ENCODE data around the gene MISP3.
"Not testable (repeated sequence)": the region's sequence is repeated elsewhere in the genome, so short reads cannot be mapped to it uniquely, and the experiment has no call there.

MISP3 gene

GRCh38 chr19:14072535-14073260, at the start of gene MISP3:
MISP3 (plus strand) TSS chr19:14072786; CDS start chr19:14073310, 524 bp downstream.
- peak; percentile 58 for DNase-seq

- peak; percentile 89 for DNase-seq
These were observed 49.0 kb upstream of the MISP3 start for GRCh38 chr19:14023404-14024235.

DNA sequence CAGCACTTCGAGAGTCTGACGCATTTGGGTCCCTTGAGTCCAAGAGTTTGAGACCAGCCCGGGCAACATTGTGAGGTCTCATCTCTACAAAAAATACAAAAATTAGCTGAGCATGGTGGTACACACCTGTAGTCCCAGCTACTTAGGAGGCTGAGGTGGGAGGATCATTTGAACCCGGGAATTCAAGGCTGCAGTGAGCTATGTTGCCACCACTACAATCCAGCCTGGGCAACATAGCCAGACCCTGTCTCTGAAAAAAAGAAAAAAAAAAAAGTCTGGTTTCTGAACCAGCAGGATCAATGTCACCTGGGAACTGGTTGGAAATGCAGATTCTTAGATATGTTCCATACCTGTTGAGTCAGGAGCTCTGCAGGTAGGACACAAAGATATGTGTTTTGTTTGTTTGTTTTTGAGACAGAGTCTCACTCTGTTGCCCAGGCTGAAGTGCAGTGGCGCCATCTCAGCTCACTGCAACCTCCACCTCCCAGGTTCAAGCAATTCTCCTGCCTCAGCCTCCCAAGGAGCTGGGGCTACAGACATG, 45.9 kb upstream of the MISP3 start:
- DNase-seq, result not testable (repeated sequence)

DNA sequence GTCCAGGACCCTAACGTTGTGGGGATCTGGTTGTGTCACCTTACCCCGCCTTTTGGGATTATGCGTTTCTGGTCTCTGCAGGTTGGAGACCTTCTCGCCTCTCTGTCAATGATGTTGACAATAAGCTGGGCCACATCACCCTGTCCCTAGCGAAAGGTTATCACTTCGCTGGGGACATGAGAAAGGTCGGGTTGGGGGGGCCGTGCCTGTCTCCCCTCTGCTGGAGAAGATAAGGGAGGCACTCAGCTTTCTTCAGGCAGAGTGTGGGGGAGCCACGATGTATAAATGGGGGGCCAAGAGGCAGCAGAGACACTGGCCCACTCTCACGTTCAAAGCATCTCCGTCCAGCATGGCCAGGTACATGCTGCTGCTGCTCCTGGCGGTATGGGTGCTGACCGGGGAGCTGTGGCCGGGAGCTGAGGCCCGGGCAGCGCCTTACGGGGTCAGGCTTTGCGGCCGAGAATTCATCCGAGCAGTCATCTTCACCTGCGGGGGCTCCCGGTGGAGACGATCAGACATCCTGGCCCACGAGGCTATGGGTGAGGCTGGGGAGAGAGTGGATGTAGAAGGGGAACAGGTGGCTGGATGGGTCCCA, 44.6 kb upstream of the MISP3 start, which contains the start of gene RLN3:
RLN3 (plus strand) TSS at position 293 of the 595 bp plus-strand sequence; CDS start at position 350, 57 bp downstream.
- no peak for DNase-seq

- DNase-seq, result no peak
These were observed 43.7 kb upstream of the MISP3 start for GRCh38 chr19:14028901-14029300.

- DNase-seq, result no peak
These were observed 41.4 kb upstream of the MISP3 start for GRCh38 chr19:14030997-14031718.

DNA sequence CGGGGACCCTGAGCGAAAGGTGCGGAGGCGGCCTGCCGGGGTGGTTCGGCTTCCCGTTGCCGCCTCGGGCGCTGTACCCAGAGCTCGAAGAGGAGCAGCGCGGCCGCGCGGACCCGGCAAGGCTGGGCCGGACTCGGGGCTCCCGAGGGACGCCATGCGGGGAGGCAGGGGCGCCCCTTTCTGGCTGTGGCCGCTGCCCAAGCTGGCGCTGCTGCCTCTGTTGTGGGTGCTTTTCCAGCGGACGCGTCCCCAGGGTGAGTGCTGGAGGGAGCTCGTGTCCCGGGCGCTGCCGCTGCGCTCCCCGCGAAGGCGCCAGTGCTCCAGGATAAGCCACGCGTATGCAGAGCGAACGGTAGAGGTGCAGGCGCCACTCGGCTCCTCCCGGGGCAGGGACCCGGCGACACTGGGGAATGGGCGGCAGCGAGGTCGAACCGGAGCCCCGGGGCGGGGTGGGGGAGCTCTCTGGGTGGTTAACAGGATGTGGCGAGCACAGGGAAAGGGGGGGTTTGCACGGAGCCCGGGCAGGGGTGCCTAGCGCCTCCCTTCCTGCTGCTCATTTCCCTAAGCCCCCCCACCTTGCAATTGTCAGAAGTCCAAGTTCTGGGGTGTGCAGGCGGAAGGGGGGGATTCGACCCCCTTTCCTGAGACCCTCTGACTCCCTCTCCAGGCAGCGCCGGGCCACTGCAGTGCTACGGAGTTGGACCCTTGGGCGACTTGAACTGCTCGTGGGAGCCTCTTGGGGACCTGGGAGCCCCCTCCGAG, 40.7 kb upstream of the MISP3 start, which contains the start of gene IL27RA:
IL27RA (plus strand) TSS at position 44 of the 762 bp plus-strand sequence; CDS start at position 155, 111 bp downstream.
- DNase-seq, result peak; percentile 84

DNA sequence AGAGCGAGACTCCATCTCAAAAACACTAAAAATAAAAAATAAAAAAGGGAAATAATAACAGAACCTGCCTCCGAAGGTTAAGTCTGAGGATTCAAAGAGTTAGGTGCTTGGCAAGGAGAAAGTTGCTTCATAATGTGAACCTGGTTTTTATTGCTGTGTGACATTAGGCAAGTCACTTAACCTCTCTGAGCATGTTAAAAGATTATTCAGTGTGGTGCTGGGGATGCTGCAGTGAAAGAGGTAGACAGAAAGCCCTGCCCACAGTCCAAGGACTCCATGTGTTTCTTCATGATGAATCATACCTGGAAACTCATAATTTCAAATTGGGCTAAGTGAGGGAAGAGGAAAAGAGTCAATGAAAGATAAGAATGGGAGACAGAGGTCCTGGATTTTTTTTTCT, 38.6 kb upstream of the MISP3 start:
- no peak for DNase-seq

- not testable (repeated sequence) for DNase-seq
These were observed 37.4 kb upstream of the MISP3 start for GRCh38 chr19:14035159-14035558.

DNA sequence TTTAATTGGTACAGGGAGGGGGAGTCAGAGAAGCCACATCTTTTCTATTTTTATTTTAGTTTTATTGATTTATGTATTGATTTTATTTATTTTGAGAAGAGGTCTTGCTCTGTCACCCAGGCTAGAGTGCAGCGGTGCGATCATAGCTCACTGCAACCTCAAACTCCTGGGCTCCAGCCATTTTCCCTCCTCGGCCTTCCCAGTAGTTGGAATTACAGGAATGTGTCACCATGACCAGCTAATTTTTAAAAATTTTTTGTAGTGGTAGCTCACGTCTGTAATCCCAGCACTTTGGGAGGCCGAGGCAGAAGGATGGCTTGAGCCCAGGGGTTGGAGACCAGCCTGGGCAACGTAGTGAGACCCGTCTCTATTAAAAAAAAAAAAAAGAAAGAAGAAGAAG, 36.9 kb upstream of the MISP3 start:
- DNase-seq, result no peak

GRCh38 chr19:14039181-14039580, 33.4 kb upstream of the MISP3 start:
- DNase-seq, result no peak

DNA sequence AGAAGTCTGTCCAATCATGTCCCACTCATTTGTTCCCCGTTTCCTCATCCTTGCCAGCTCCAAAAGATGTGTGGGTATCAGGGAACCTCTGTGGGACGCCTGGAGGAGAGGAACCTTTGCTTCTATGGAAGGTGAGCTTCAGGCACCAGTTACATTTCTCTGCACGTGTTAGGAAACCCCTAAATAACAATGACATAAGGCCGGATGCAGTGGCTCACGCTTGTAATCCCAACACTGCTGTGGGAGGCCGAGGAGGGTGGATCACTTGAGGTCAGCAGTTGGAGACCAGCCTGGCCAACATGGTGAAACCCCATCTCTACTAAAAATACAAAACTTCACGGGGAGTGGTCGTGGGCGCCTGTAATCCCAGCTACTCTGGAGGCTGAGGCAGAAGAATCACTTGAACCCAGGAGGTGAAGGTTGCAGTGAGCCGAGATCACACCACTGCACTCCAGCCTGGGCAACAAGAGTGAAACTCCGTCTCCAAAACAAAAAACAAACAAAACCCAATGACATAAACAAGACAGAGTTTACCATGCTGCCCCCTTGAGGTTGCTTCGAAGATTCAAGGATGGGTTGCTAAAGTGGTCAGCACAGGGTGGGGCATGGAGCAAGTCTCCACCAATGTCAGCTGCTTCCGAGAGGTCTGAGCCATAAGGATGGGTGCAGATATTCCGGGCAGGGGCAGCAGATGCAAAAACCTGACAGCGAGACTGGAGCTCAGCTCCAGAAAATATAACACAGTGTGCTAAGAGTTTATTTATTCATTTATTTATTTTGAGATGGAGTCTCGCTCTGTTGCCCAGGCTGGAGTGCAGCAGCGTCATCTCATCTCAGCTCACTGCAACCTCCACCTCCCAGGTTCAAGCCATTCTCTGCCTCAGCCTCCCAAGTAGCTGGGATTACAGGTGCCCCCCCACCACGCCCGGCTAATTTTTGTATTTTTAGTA, 29.7 kb upstream of the MISP3 start:
- peak; percentile 85 for DNase-seq

GRCh38 chr19:14047866-14048265, 24.7 kb upstream of the MISP3 start:
- DNase-seq, result not testable (repeated sequence)

DNA sequence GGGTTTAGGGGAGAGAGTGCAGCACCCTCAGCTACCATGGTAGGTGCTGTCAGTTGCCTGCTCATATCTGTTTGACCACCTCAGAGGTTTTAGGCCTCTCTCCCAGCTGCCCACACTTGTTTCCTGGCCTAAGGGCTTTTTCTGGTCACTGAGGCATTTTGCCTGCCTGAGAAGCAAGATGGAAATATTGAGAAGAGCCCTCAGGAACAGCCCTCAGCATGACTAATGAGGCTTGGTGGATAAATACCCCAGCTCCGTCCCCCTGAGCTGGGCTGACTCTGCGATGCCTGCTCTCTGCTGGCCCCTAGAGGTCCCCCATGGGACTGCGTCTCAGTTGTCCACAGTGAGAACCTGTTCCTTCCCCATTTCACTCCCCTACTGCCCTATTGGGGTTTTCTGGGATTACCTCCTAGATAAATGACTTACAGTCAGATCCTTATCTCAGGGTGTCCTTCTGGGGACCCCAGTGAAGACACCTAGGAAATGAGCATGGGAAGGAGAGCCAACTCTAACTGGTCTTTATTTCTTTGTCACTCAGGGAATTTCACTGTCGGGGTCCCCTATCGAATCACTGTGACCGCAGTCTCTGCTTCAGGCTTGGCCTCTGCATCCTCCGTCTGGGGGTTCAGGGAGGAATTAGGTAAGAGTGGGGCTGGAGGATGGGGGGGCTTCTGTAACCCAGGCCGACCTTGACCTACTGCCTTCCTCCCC, 24.0 kb upstream of the MISP3 start:
- DNase-seq, result peak; percentile 74

GRCh38 chr19:14050512-14050911, 22.1 kb upstream of the MISP3 start:
- DNase-seq, result no peak

- not testable (repeated sequence) for DNase-seq
These were observed 21.6 kb upstream of the MISP3 start for GRCh38 chr19:14050961-14051360.

- no peak for DNase-seq
These were observed 20.6 kb upstream of the MISP3 start for GRCh38 chr19:14051980-14052379.

DNA sequence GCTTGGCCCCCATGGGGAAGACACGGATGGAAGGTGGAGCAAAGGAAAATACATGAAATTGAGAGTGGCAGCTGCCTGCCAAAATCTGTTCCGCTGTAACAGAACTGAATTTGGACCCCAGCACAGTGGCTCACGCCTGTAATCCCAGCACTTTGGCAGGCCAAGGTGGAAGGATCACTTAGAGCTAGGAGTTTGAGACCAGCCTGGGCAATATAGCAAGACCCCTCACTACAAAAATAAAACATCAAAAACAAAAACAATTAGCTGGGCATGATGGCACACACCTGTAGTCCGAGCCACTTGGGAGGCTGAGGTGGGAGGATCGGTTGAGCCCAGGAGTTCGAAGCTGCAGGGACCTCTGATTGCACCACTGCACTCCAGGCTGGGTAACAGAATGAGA, 20.1 kb upstream of the MISP3 start:
- no peak for DNase-seq

- DNase-seq, result no peak
These were observed 19.6 kb upstream of the MISP3 start for GRCh38 chr19:14053032-14053431.

GRCh38 chr19:14053500-14053899, 19.1 kb upstream of the MISP3 start:
- no peak for DNase-seq
